ENCODE results near the gene GNL1.
"Not testable (repeated sequence)": the region's sequence is repeated elsewhere in the genome, so short reads cannot be mapped to it uniquely, and the experiment has no call there.

Gene GNL1

GRCh38 chr6:30599625-30600324 lies 43.5 kb upstream of the GNL1 start:
- peaks cover 41 to 48% (median 44%) of the 10 kb centered on the region in 3 donors for H3K36me3 ChIP-seq
- H3K9me3 ChIP-seq = no peaks in the 10 kb centered on the region
- no peaks in the 10 kb centered on the region for H3K4me1 ChIP-seq
- intact Hi-C loops (cut with DNase I; ENCODE audit: low total_unique reads) = loop anchor here (5.0 kb wide), 1 partner anchor 52 kb away; no protein-coding TSS in a partner anchor
- TF ChIP-seq CTCF (IDR thresholded peaks at IDR 0.05) = no peak
- no peak overlapping the region for H3K4me3 ChIP-seq
- H3K27ac ChIP-seq = no peak overlapping the region
- H3K27me3 ChIP-seq = no peaks in the 10 kb centered on the region
- DNase-seq = no peak

GRCh38 chr6:30598912-30599624 lies 42.8 kb upstream of the GNL1 start:
- peaks cover 38 to 48% (median 41%) of the 10 kb centered on the region in 3 donors for H3K36me3 ChIP-seq
- no peak for DNase-seq
- H3K9me3 ChIP-seq = no peaks in the 10 kb centered on the region
- H3K4me1 ChIP-seq = no peaks in the 10 kb centered on the region
- no peak overlapping the region for H3K4me3 ChIP-seq
- H3K27me3 ChIP-seq = no peaks in the 10 kb centered on the region
- intact Hi-C loops (cut with DNase I; ENCODE audit: low total_unique reads) = loop anchor here (5.0 kb wide), 1 partner anchor 52 kb away; no protein-coding TSS in a partner anchor
- no peak for TF ChIP-seq CTCF (IDR thresholded peaks at IDR 0.05)
- no peak overlapping the region for H3K27ac ChIP-seq

- peaks cover 26 to 48% (median 28%) of the 10 kb centered on the region in 3 donors for H3K36me3 ChIP-seq
- H3K9me3 ChIP-seq, H3K27ac ChIP-seq, H3K4me1 ChIP-seq, H3K4me3 ChIP-seq, H3K27me3 ChIP-seq: not testable (repeated sequence)
- peak; percentile 85 to 86 for DNase-seq
- intact Hi-C loops (cut with DNase I; ENCODE audit: low total_unique reads) = loop anchor here (5.0 kb wide), 1 partner anchor 50 kb away; no protein-coding TSS in a partner anchor
- TF ChIP-seq CTCF (IDR thresholded peaks at IDR 0.05) = peak; percentile 71 to 79
These were observed 41.2 kb upstream of the GNL1 start for GRCh38 chr6:30597315-30598144.

GRCh38 chr6:30592287-30592686 lies 36.0 kb upstream of the GNL1 start:
- Histone ChIP-seq H3K27me3 (no peaks in the 10 kb centered on the region), H3K27ac (no peak overlapping the region), H3K4me3 (no peak overlapping the region), H3K36me3 (peaks cover 45 to 78% (median 56%) of the 10 kb centered on the region in 3 donors), H3K4me1 (peaks cover 0 to 6% (median 0%) of the 10 kb centered on the region in 4 donors), H3K9me3 (no peaks in the 10 kb centered on the region)
- intact Hi-C loops (cut with DNase I; ENCODE audit: low total_unique reads) = no loop called here
- TF ChIP-seq CTCF (IDR thresholded peaks at IDR 0.05) = no peak
- no peak for DNase-seq

- intact Hi-C loops (cut with DNase I; ENCODE audit: low total_unique reads) = no loop called here
These were observed 34.7 kb upstream of the GNL1 start for GRCh38 chr6:30591008-30591407.

More at GRCh38 chr6:30591008-30591407, 34.7 kb upstream of the GNL1 start:
- no peak overlapping the region for H3K27ac ChIP-seq
- peaks cover 0 to 6% (median 0%) of the 10 kb centered on the region in 4 donors for H3K4me1 ChIP-seq
- H3K27me3 ChIP-seq = no peaks in the 10 kb centered on the region
- H3K36me3 ChIP-seq = peaks cover 58 to 91% (median 68%) of the 10 kb centered on the region in 3 donors
- DNase-seq = no peak
- no peak overlapping the region for H3K4me3 ChIP-seq
- no peaks in the 10 kb centered on the region for H3K9me3 ChIP-seq
- TF ChIP-seq CTCF (IDR thresholded peaks at IDR 0.05) = no peak
